ENCODE data around the gene POC1B. TPM values are rescaled to one million over a fixed set of nuclear protein-coding genes. Genes with fewer than 3 reads are reported as not detected.

The POC1B gene
- polyA plus RNA-seq, 1 donor (not counting 4 experiments of a cell fraction or from before 2014, with no cell fraction given): 16.4 TPM

GRCh38 chr12:89411846-89412245 is 114.0 kb downstream of the POC1B start:
- Histone ChIP-seq H3K27ac (ENCODE audit: control insufficient read depth, insufficient read depth, low read length) (no peak overlapping the region), H3K4me3 (ENCODE audit: control insufficient read depth in 2 of 3, extremely low read depth in 1 of 3, insufficient read depth in 2 of 3, low read depth in 1 of 3, low read length in 3 of 3) (no peak overlapping the region), H3K79me2 (ENCODE audit: control insufficient read depth, insufficient read depth, low read length) (no peaks in the 10 kb centered on the region), H3K36me3 (ENCODE audit: control insufficient read depth in 2 of 2, extremely low read depth in 1 of 2, insufficient read depth in 2 of 2, low read length in 2 of 2) (no peaks in the 10 kb centered on the region), H2AFZ (ENCODE audit: control insufficient read depth, low read length) (no peak overlapping the region), H3K9me1 (ENCODE audit: control insufficient read depth, extremely low read depth, insufficient read depth, low read length) (no peaks in the 10 kb centered on the region), H3K9me3 (ENCODE audit: control insufficient read depth, low read depth, low read length) (no peaks in the 10 kb centered on the region), H3K4me2 (ENCODE audit: control insufficient read depth, extremely low read depth, insufficient read depth, low read depth, low read length) (no peak overlapping the region), H3K27me3 (ENCODE audit: control insufficient read depth, extremely low read depth, insufficient read depth, low read length) (no peaks in the 10 kb centered on the region), H4K20me1 (ENCODE audit: control insufficient read depth, extremely low read depth, insufficient read depth, low read length) (no peaks in the 10 kb centered on the region), H3K9ac (ENCODE audit: control insufficient read depth, extremely low read depth, insufficient read depth, low read length) (no peak overlapping the region), H3K4me1 (ENCODE audit: control insufficient read depth, extremely low read depth, insufficient read depth, low read length) (peaks cover 3% of the 10 kb centered on the region)
- DNase-seq (ENCODE audit: low read depth, low spot score): no peak
- no peak for TF ChIP-seq CTCF (optimal IDR thresholded peaks at IDR 0.05 in 1 of 3, IDR thresholded peaks at IDR 0.05 in 1 of 3, conservative IDR thresholded peaks at IDR 0.05 in 1 of 3; ENCODE audit: extremely low read depth in 1 of 3, insufficient read depth in 2 of 3, low read length in 3 of 3)
- no peak for TF ChIP-seq EZH2 (IDR thresholded peaks at IDR 0.05; ENCODE audit: low read length)
- dilution Hi-C loops (cut with MboI; ENCODE audit: extremely low pct_ligation_motif_present, low sequenced_read_pairs): no loop called here
- no peak for FAIRE-seq

- no peaks in the 10 kb centered on the region for H3K27me3 ChIP-seq (ENCODE audit: control insufficient read depth, extremely low read depth, insufficient read depth, low read length)
- TF ChIP-seq CTCF (optimal IDR thresholded peaks at IDR 0.05 in 1 of 3, IDR thresholded peaks at IDR 0.05 in 1 of 3, conservative IDR thresholded peaks at IDR 0.05 in 1 of 3; ENCODE audit: extremely low read depth in 1 of 3, insufficient read depth in 2 of 3, low read length in 3 of 3) (no peak), EZH2 (IDR thresholded peaks at IDR 0.05; ENCODE audit: low read length) (no peak)
- H3K4me3 ChIP-seq (ENCODE audit: control insufficient read depth in 2 of 3, extremely low read depth in 1 of 3, insufficient read depth in 2 of 3, low read depth in 1 of 3, low read length in 3 of 3): no peak overlapping the region
- DNase-seq (ENCODE audit: low read depth, low spot score) (no peak), FAIRE-seq (no peak)
- no peaks in the 10 kb centered on the region for H3K36me3 ChIP-seq (ENCODE audit: control insufficient read depth in 2 of 2, extremely low read depth in 1 of 2, insufficient read depth in 2 of 2, low read length in 2 of 2)
- no peaks in the 10 kb centered on the region for H3K79me2 ChIP-seq (ENCODE audit: control insufficient read depth, insufficient read depth, low read length)
- dilution Hi-C loops (cut with MboI; ENCODE audit: extremely low pct_ligation_motif_present, low sequenced_read_pairs): no loop called here
- H3K9me1 ChIP-seq (ENCODE audit: control insufficient read depth, extremely low read depth, insufficient read depth, low read length): no peaks in the 10 kb centered on the region
- peaks cover 3% of the 10 kb centered on the region for H3K4me1 ChIP-seq (ENCODE audit: control insufficient read depth, extremely low read depth, insufficient read depth, low read length)
- no peaks in the 10 kb centered on the region for H4K20me1 ChIP-seq (ENCODE audit: control insufficient read depth, extremely low read depth, insufficient read depth, low read length)
- H3K4me2 ChIP-seq (ENCODE audit: control insufficient read depth, extremely low read depth, insufficient read depth, low read depth, low read length): no peak overlapping the region
- H3K9ac ChIP-seq (ENCODE audit: control insufficient read depth, extremely low read depth, insufficient read depth, low read length): no peak overlapping the region
- no peaks in the 10 kb centered on the region for H3K9me3 ChIP-seq (ENCODE audit: control insufficient read depth, low read depth, low read length)
- no peak overlapping the region for H2AFZ ChIP-seq (ENCODE audit: control insufficient read depth, low read length)
- H3K27ac ChIP-seq (ENCODE audit: control insufficient read depth, insufficient read depth, low read length): no peak overlapping the region
These were observed 114.6 kb downstream of the POC1B start for GRCh38 chr12:89411234-89411633.

Measured in keratinocyte (primary cell).